GM19463 (cell line): ENCODE measurements around the gene FANCC.

Experiments used
- ATAC-seq: cut with Tn5 transposase; IDR thresholded peaks from one replicate; pipeline ENCODE4 v1.9.1; 2021; ENCODE audit warnings: mild to moderate bottlenecking, moderate library complexity; ENCODE audit not compliant: unreplicated experiment

Gene FANCC

GRCh38 chr9:95317119-95317892, at the start of gene FANCC:
FANCC (minus strand) TSS chr9:95317709; CDS start chr9:95249291, 68,418 bp downstream.
- ATAC-seq: peak; percentile 66

GRCh38 chr9:95366731-95367325, 49.3 kb upstream of the FANCC start:
- no peak for ATAC-seq

GRCh38 chr9:95365766-95366165, 48.3 kb upstream of the FANCC start:
- no peak for ATAC-seq

- ATAC-seq: no peak
These were observed 45.7 kb upstream of the FANCC start for GRCh38 chr9:95363051-95363841.

GRCh38 chr9:95360866-95361265, 43.4 kb upstream of the FANCC start:
- ATAC-seq: no peak

GRCh38 chr9:95357316-95357715, 39.8 kb upstream of the FANCC start:
- no peak for ATAC-seq

- ATAC-seq: no peak
These were observed 38.0 kb upstream of the FANCC start for GRCh38 chr9:95355500-95355899.

GRCh38 chr9:95351051-95351450, 33.5 kb upstream of the FANCC start:
- no peak for ATAC-seq

- ATAC-seq: no peak
These were observed 32.8 kb upstream of the FANCC start for GRCh38 chr9:95350266-95350665.

GRCh38 chr9:95349091-95350038, 31.9 kb upstream of the FANCC start:
- ATAC-seq: no peak

GRCh38 chr9:95346021-95346420, 28.5 kb upstream of the FANCC start:
- no peak for ATAC-seq

- ATAC-seq: no peak
These were observed 27.3 kb upstream of the FANCC start for GRCh38 chr9:95344735-95345325.

- ATAC-seq: no peak
These were observed 26.3 kb upstream of the FANCC start for GRCh38 chr9:95343725-95344287.

- no peak for ATAC-seq
These were observed 25.1 kb upstream of the FANCC start for GRCh38 chr9:95342571-95342970.

- no peak for ATAC-seq
These were observed 23.9 kb upstream of the FANCC start for GRCh38 chr9:95341293-95341962.

GRCh38 chr9:95338243-95338642, 20.7 kb upstream of the FANCC start:
- ATAC-seq: no peak

- ATAC-seq: no peak
These were observed 18.8 kb upstream of the FANCC start for GRCh38 chr9:95336281-95336680.

GRCh38 chr9:95333426-95333825, 15.9 kb upstream of the FANCC start:
- ATAC-seq: no peak

- no peak for ATAC-seq
These were observed 15.4 kb upstream of the FANCC start for GRCh38 chr9:95332860-95333259.
